ENCODE data around the gene CXXC4.
A peak's percentile ranks its signal among the peaks of the same experiment; 100 is the strongest.

Gene CXXC4

GRCh38 chr4:104494822-104495559 lies at the start of gene CXXC4:
TSS of gene CXXC4 (minus strand) at chr4:104494894. CDS start at chr4:104491802, 3,092 bp downstream.
- no peak for DNase-seq (ENCODE audit: low spot score)

- no peak for DNase-seq (ENCODE audit: low spot score)
Measured at GRCh38 chr4:104533156-104533555, 38.5 kb upstream of the CXXC4 start.

GRCh38 chr4:104532677-104533076 lies 38.0 kb upstream of the CXXC4 start:
- no peak for DNase-seq (ENCODE audit: low spot score)

- no peak for DNase-seq (ENCODE audit: low spot score)
Measured at GRCh38 chr4:104531390-104531789, 36.7 kb upstream of the CXXC4 start.

GRCh38 chr4:104530426-104530825 lies 35.7 kb upstream of the CXXC4 start:
- no peak for DNase-seq (ENCODE audit: low spot score)

GRCh38 chr4:104524591-104524990 lies 29.9 kb upstream of the CXXC4 start:
- DNase-seq (ENCODE audit: low spot score): peak; percentile 92

- DNase-seq (ENCODE audit: low spot score): no peak
Measured at GRCh38 chr4:104524026-104524425, 29.3 kb upstream of the CXXC4 start.

GRCh38 chr4:104519588-104519987 lies 24.9 kb upstream of the CXXC4 start:
- no peak for DNase-seq (ENCODE audit: low spot score)

- no peak for DNase-seq (ENCODE audit: low spot score)
Measured at GRCh38 chr4:104516884-104517283, 22.2 kb upstream of the CXXC4 start.

- DNase-seq (ENCODE audit: low spot score): no peak
Measured at GRCh38 chr4:104508224-104508623, 13.5 kb upstream of the CXXC4 start.

- DNase-seq (ENCODE audit: low spot score): no peak
Measured at GRCh38 chr4:104507112-104507511, 12.4 kb upstream of the CXXC4 start.

- DNase-seq (ENCODE audit: low spot score): no peak
Measured at GRCh38 chr4:104504536-104504935, 9.8 kb upstream of the CXXC4 start.

- DNase-seq (ENCODE audit: low spot score): no peak
Measured at GRCh38 chr4:104502471-104502870, 7.8 kb upstream of the CXXC4 start.

- no peak for DNase-seq (ENCODE audit: low spot score)
Measured at GRCh38 chr4:104501290-104501689, 6.6 kb upstream of the CXXC4 start.

GRCh38 chr4:104500442-104500841 lies 5.7 kb upstream of the CXXC4 start:
- peak; percentile 64 for DNase-seq (ENCODE audit: low spot score)

- DNase-seq (ENCODE audit: low spot score): no peak
Measured at GRCh38 chr4:104494185-104494584, 509 bp downstream of the CXXC4 start.

GRCh38 chr4:104493081-104493831 lies 1.4 kb downstream of the CXXC4 start:
- no peak for DNase-seq (ENCODE audit: low spot score)

GRCh38 chr4:104492183-104492771 lies 2.4 kb downstream of the CXXC4 start:
- DNase-seq (ENCODE audit: low spot score): no peak

- DNase-seq (ENCODE audit: low spot score): no peak
Measured at GRCh38 chr4:104491481-104492182, 3.1 kb downstream of the CXXC4 start.

GRCh38 chr4:104490770-104491480 lies 3.8 kb downstream of the CXXC4 start:
- DNase-seq (ENCODE audit: low spot score): peak; percentile 72

- no peak for DNase-seq (ENCODE audit: low spot score)
Measured at GRCh38 chr4:104490096-104490769, 4.5 kb downstream of the CXXC4 start.
